Tibial artery (tissue), 4 donors: ENCODE measurements around the gene FARP1.
A peak's percentile ranks its signal among the peaks of the same experiment; 100 is the strongest.

Experiments used
- DNase-seq, 2 donors: peaks; one replicate each; pipeline ENCODE4 v3.0.0-alpha.2; 2019
- H3K27ac ChIP-seq, 2 donors: fragments of 200-600 bp; sonication (generic) in 1 of 2; 1 replicate in 1 of 2; 2 replicates in 1 of 2; pipeline ENCODE4 v1.5.1; 2018 to 2019; ENCODE audit warnings: mild to moderate bottlenecking in 1 of 2
- H3K27me3 ChIP-seq, 2 donors: fragments of 200-600 bp; sonication (generic) in 1 of 2; one replicate each; pipeline versions ENCODE4 v1.5.1 to v1.6.0; 2016 to 2019
- H3K36me3 ChIP-seq, 3 donors: fragments of 200-600 bp; sonication (generic) in 2 of 3; one replicate each; pipeline ENCODE4 v1.5.1; 2016 to 2019; ENCODE audit warnings: mild to moderate bottlenecking in 2 of 3
- H3K4me1 ChIP-seq, 4 donors: fragments of 200-600 bp; sonication (generic) in 2 of 4; 1 replicate in 3 of 4; 2 replicates in 1 of 4; pipeline ENCODE4 v1.5.1; 2016 to 2019
- H3K4me3 ChIP-seq, 2 donors: fragments of 200-600 bp; sonication (generic) in 1 of 2; 1 replicate in 1 of 2; 2 replicates in 1 of 2; pipeline ENCODE4 v1.5.1; 2018 to 2019; ENCODE audit warnings: mild to moderate bottlenecking in 2 of 2
- H3K9me3 ChIP-seq, 3 donors: fragments of 200-600 bp; sonication (generic) in 1 of 3; one replicate each; pipeline ENCODE4 v1.5.1; 2016 to 2019
- CTCF ChIP-seq, 2 experiments: fragments of 200-600 bp in 1 of 2; fragments of 450-650 bp in 1 of 2; IDR thresholded peaks; one replicate each; pipeline ENCODE4 v1.5.1; 2017 to 2019; ENCODE audit warnings: antibody characterized with exemption in 2 of 2, mild to moderate bottlenecking in 1 of 2, moderate library complexity in 1 of 2
- intact Hi-C: fragments of 100-400 bp; cut with DNase I; formaldehyde crosslinking; loops from one replicate; pipeline ENCODE4 v1.15.0; 2023; ENCODE audit warnings: low total_unique reads

FARP1 gene

GRCh38 chr13:98252931-98253470, 110.1 kb downstream of the FARP1 start:
- peaks cover 0 to 18% (median 8%) of the 10 kb centered on the region in 4 donors for H3K4me1 ChIP-seq
- H3K4me3 ChIP-seq, result peak overlapping the region; percentile 8 to 16
- H3K9me3 ChIP-seq, result no peaks in the 10 kb centered on the region
- no peaks in the 10 kb centered on the region for H3K27me3 ChIP-seq
- intact Hi-C loops, result no loop called here
- no peaks in the 10 kb centered on the region for H3K36me3 ChIP-seq
- no peak for DNase-seq
- no peak for TF ChIP-seq CTCF (IDR thresholded peaks at IDR 0.05)
- peak overlapping the region; percentile 10 to 38 for H3K27ac ChIP-seq

- Histone ChIP-seq H3K36me3 (no peaks in the 10 kb centered on the region), H3K9me3 (no peaks in the 10 kb centered on the region), H3K27me3 (no peaks in the 10 kb centered on the region), H3K27ac (peak overlapping the region; percentile 10 to 38), H3K4me1 (peaks cover 0 to 18% (median 8%) of the 10 kb centered on the region in 4 donors), H3K4me3 (peak overlapping the region in 1 of 2 donors; percentile 16)
- DNase-seq, result no peak
- no peak for TF ChIP-seq CTCF (IDR thresholded peaks at IDR 0.05)
- intact Hi-C loops, result no loop called here
These were observed 110.6 kb downstream of the FARP1 start for GRCh38 chr13:98253526-98253925.

- Histone ChIP-seq H3K4me3 (no peak overlapping the region), H3K9me3 (no peaks in the 10 kb centered on the region), H3K27ac (no peak overlapping the region), H3K27me3 (no peaks in the 10 kb centered on the region), H3K36me3 (no peaks in the 10 kb centered on the region), H3K4me1 (peaks cover 0 to 18% (median 8%) of the 10 kb centered on the region in 4 donors)
- no peak for DNase-seq
- intact Hi-C loops, result no loop called here
- no peak for TF ChIP-seq CTCF (IDR thresholded peaks at IDR 0.05)
These were observed 111.6 kb downstream of the FARP1 start for GRCh38 chr13:98254513-98254912.

- TF ChIP-seq CTCF (IDR thresholded peaks at IDR 0.05), result no peak
- intact Hi-C loops, result no loop called here
These were observed 115.3 kb downstream of the FARP1 start for GRCh38 chr13:98258226-98258625.

GRCh38 chr13:98260357-98261164, 117.7 kb downstream of the FARP1 start:
- H3K4me1 ChIP-seq, result peaks cover 0 to 14% (median 4%) of the 10 kb centered on the region in 4 donors
- DNase-seq, result no peak
- no peaks in the 10 kb centered on the region for H3K9me3 ChIP-seq
- H3K27me3 ChIP-seq, result no peaks in the 10 kb centered on the region
- intact Hi-C loops, result no loop called here
- no peaks in the 10 kb centered on the region for H3K36me3 ChIP-seq
- TF ChIP-seq CTCF (IDR thresholded peaks at IDR 0.05), result no peak
- H3K4me3 ChIP-seq, result no peak overlapping the region
- H3K27ac ChIP-seq, result no peak overlapping the region

More at GRCh38 chr13:98258226-98258625, 115.3 kb downstream of the FARP1 start:
- Histone ChIP-seq H3K9me3 (no peaks in the 10 kb centered on the region), H3K36me3 (no peaks in the 10 kb centered on the region), H3K27me3 (no peaks in the 10 kb centered on the region), H3K4me1 (peaks cover 0 to 22% (median 5%) of the 10 kb centered on the region in 4 donors), H3K4me3 (no peak overlapping the region), H3K27ac (no peak overlapping the region)
- no peak for DNase-seq
